AG04450 (cell line): ENCODE measurements around the gene HPCAL1. TPM values are rescaled to one million over a fixed set of nuclear protein-coding genes. Genes with fewer than 3 reads are reported as not detected.

Source experiments
- CTCF ChIA-PET: fragments of 300-600, 350-600 bp; formaldehyde crosslinking; extraction: SDS; loops from one replicate; lab custom pipeline; 2022; ENCODE audit warnings: antibody characterized with exemption, inconsistent platforms; lab: Charles Lee
- POLR2A ChIA-PET: fragments of 350-600 bp; formaldehyde crosslinking; extraction: SDS; loops from one replicate; lab custom pipeline; 2021; ENCODE audit warnings: antibody characterized with exemption, inconsistent platforms; lab: Yijun Ruan, JAX
- DNase-seq: peaks from one replicate; pipeline ENCODE4 v3.0.0-alpha.2; 2011; ENCODE audit warnings: low read depth, low spot score
- H3K27ac ChIP-seq: one replicate; pipeline ENCODE4 v1.5.1; 2012; ENCODE audit warnings: low read depth, low read length, control low read depth
- H3K27me3 ChIP-seq: one replicate; pipeline ENCODE4 v1.6.0; 2012; ENCODE audit warnings: low read length; ENCODE audit not compliant: control insufficient read depth, insufficient read depth
- H3K4me3 ChIP-seq: 2 replicates; pipeline ENCODE4 v1.5.1; 2011; ENCODE audit warnings: mild to moderate bottlenecking, low read depth, low read length, control low read depth
- H3K9me3 ChIP-seq: 2 replicates; pipeline ENCODE4 v1.5.1; 2012; ENCODE audit warnings: low read length; ENCODE audit not compliant: control insufficient read depth, insufficient read depth
- polyA plus RNA-seq: library from polyadenylated mRNA; depleted of rRNA; stranded (reverse); fragments of >200 nt; gene quantifications from 2 replicates; pipeline ENCODE4 v1.2.3, GENCODE V29; 2011
- TF ChIP-seq, protein P1 (sequence below): IDR thresholded peaks from 2 replicates; pipeline ENCODE4 v1.5.1; 2011; ENCODE audit warnings: low read depth, low read length, control low read depth, inconsistent platforms

HPCAL1 gene
- polyA plus RNA-seq, 1 experiment: 14.4 TPM

DNA sequence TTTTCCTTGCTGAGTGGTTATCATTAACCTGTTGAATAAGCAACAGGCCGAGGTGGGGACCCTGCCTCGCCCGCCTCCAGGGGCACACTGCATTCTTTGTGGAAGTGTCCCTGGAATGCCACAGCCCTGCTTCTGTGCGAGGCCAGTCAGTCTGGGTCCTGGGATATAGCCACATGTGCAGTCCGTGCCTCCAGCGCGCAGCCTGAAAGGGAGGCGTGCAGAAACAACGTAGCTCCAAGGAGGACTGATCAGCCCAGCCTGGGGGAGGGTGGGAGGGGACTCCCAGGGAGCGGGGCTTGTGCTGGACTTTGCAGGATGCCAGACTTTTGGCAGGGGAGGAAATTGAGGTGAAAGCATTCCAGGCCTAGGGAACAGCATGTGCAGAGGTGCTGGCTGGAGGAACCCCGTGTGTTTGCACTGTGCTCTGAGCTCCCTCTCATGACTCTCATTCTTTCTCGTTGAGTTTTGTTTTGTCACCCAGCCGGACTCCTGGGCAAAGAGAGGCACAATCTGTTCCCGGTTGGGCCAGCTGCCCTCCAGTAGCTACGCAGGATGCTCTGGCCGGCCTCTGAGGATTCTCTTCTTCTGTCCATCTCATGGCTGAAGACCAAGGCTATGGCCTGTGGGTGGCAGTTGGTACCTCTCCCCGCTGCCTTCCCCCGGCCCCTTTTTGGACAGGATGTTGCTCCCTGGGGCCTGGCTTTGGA lies 39.7 kb downstream of the HPCAL1 start:
- Histone ChIP-seq H3K27me3 (no peaks in the 10 kb centered on the region), H3K9me3 (no peaks in the 10 kb centered on the region), H3K4me3 (no peak overlapping the region), H3K27ac (no peak overlapping the region)
- CTCF ChIA-PET: no interaction called here
- no peak for DNase-seq
- TF ChIP-seq, protein P1, sequence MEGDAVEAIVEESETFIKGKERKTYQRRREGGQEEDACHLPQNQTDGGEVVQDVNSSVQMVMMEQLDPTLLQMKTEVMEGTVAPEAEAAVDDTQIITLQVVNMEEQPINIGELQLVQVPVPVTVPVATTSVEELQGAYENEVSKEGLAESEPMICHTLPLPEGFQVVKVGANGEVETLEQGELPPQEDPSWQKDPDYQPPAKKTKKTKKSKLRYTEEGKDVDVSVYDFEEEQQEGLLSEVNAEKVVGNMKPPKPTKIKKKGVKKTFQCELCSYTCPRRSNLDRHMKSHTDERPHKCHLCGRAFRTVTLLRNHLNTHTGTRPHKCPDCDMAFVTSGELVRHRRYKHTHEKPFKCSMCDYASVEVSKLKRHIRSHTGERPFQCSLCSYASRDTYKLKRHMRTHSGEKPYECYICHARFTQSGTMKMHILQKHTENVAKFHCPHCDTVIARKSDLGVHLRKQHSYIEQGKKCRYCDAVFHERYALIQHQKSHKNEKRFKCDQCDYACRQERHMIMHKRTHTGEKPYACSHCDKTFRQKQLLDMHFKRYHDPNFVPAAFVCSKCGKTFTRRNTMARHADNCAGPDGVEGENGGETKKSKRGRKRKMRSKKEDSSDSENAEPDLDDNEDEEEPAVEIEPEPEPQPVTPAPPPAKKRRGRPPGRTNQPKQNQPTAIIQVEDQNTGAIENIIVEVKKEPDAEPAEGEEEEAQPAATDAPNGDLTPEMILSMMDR: no peak
- POLR2A ChIA-PET: no interaction called here

DNA sequence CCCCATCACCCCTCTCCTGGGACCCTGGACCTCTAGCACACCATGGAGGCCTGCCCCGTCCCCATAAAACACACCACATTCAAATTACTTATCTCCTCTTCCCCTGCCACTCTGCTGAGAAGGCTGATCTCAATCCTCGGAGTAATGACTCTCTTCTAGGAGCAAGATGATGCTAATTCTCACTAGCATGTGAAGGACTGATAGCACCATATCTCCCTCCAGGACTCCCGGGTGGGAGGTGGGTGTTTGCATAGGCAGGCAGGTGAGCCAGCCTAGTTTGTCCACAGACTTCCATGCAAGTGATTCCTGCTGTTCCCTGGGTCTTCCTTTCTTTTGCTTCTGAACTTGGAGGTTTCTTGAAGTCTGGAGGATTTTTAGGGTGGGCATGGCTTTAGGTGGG lies 40.5 kb downstream of the HPCAL1 start:
- H3K9me3 ChIP-seq: no peaks in the 10 kb centered on the region
- ChIA-PET POLR2A (no interaction called here), CTCF (interaction anchor here (1.1 kb wide), 1 partner anchor 66 kb away, joined by 3 read pairs; no protein-coding TSS in a partner anchor)
- H3K27me3 ChIP-seq: no peaks in the 10 kb centered on the region
- no peak for DNase-seq
- H3K4me3 ChIP-seq: no peak overlapping the region
- H3K27ac ChIP-seq: no peak overlapping the region
- TF ChIP-seq, protein P1: no peak

DNA sequence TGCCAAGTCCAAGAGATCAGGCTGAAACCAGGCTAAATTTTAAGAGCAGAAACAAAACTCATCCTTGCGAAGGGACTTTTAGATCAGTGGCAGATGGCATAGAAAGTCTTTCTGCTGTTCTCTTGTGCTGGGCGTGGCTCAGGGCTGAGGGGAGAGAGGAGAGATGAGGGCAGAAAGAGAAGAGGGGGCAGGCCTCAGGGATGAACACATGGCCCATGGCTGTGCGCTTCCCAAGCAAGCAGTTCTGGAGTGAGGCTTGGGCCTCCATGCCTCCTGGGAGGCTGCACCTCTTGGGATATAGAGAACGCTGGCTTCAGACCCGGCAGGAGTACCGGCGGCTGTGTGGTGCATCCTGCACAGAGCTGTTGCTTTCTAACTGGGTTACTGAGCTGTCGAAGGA lies 41.0 kb downstream of the HPCAL1 start:
- ChIA-PET CTCF (interaction anchor here (1.1 kb wide), 1 partner anchor 66 kb away, joined by 3 read pairs; no protein-coding TSS in a partner anchor), POLR2A (no interaction called here)
- Histone ChIP-seq H3K27me3 (no peaks in the 10 kb centered on the region), H3K4me3 (no peak overlapping the region), H3K9me3 (no peaks in the 10 kb centered on the region), H3K27ac (no peak overlapping the region)
- TF ChIP-seq, protein P1: no peak
- DNase-seq: no peak

DNA sequence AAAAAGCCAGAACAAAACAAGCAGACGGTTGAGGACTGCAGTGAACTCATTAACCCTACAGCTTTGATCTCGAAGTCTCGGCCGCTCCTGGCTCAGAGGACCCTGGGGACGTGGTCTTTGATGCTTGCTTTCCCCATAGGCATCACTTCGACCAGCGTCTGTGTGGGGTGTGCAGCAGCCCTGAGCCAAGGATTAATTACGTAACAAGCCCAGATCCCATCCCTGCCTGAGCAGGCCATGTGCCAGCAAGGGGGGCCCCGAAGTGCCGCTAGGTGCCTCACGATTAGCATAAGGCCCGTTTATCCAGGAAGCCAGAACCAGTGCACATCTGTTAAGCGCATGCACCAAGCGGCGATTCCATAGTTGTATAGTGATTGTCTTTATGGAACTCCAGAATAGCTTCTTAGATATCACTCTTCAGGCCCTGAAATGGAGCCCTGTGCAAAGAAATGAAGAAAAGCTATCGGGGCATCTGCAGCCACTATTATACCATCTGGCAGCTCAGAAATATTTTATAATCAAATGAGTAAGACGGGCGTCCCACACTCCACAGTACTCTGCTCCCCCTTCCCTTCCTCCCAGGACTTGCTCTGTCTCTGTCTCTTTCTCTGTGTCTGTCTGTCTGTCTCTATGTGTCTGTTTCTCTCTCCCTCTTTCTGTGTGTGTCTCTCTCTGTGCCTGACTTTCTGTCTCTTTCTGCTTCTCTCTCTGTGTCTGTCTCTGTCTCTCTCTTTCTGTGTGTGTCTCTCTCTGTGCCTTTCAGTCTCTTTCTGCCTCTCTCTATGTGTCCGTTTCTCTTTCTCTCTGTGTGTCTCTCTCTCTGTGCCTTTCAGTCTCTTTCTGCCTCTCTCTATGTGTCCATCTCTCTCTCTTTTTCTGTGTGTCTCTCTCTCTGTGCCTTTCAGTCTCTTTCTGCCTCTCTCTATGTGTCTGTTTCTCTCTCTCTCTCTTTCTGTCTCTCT lies 41.7 kb downstream of the HPCAL1 start:
- POLR2A ChIA-PET: no interaction called here
- DNase-seq: no peak
- Histone ChIP-seq H3K9me3 (no peaks in the 10 kb centered on the region), H3K27ac (no peak overlapping the region), H3K4me3 (no peak overlapping the region), H3K27me3 (no peaks in the 10 kb centered on the region)
- CTCF ChIA-PET: interaction anchor here (1.1 kb wide), 1 partner anchor 65 kb away, joined by 3 read pairs; no protein-coding TSS in a partner anchor
- TF ChIP-seq, protein P1: no peak
